Lung (tissue), 12 donors: Measurements from ENCODE around the gene BMP7. TPM values are rescaled to one million over a fixed set of nuclear protein-coding genes. Genes with fewer than 3 reads are reported as not detected.

ENCODE experiments used
- ATAC-seq: fragments of 200-7000 bp; cut with Tn5 transposase; one replicate; pipeline ENCODE4 v1.9.1; 2020; ENCODE audit warnings: moderate number of reproducible peaks; ENCODE audit not compliant: insufficient read depth, low FRiP score
- DNase-seq, 3 donors: peaks; one replicate each; pipeline ENCODE4 v3.0.0-alpha.2; 2013 to 2017
- H3K27ac ChIP-seq, 2 donors: one replicate each; pipeline ENCODE4 v1.5.1; 2013; ENCODE audit warnings: mild to moderate bottlenecking in 2 of 2, moderate library complexity in 2 of 2, control low read depth in 1 of 2, inconsistent platforms in 1 of 2, low read depth in 1 of 2, low read length in 1 of 2
- H3K27me3 ChIP-seq, 3 donors: one replicate each; pipeline ENCODE4 v1.5.1; 2013; ENCODE audit warnings: low read length in 2 of 3; ENCODE audit not compliant: control insufficient read depth in 3 of 3, insufficient read depth in 3 of 3
- H3K36me3 ChIP-seq, 4 donors: one replicate each; pipeline ENCODE4 v1.5.1; 2013; ENCODE audit warnings: low read length in 4 of 4, mild to moderate bottlenecking in 1 of 4, moderate library complexity in 1 of 4; ENCODE audit not compliant: control insufficient read depth in 4 of 4, insufficient read depth in 4 of 4
- H3K4me1 ChIP-seq, 5 donors: one replicate each; pipeline ENCODE4 v1.5.1; 2013; ENCODE audit warnings: low read length in 5 of 5, mild to moderate bottlenecking in 2 of 5, moderate library complexity in 1 of 5; ENCODE audit not compliant: control insufficient read depth in 5 of 5, insufficient read depth in 5 of 5
- H3K4me3 ChIP-seq: one replicate; pipeline ENCODE4 v1.5.1; 2013; ENCODE audit warnings: mild to moderate bottlenecking, control low read depth, moderate library complexity
- H3K9ac ChIP-seq, 2 donors: one replicate each; pipeline ENCODE4 v1.5.1; 2013; ENCODE audit warnings: low read length in 2 of 2, control low read depth in 1 of 2; ENCODE audit not compliant: insufficient read depth in 1 of 2
- H3K9me3 ChIP-seq, 4 donors: one replicate each; pipeline ENCODE4 v1.5.1; 2013; ENCODE audit warnings: low read length in 3 of 4, mild to moderate bottlenecking in 1 of 4, moderate library complexity in 1 of 4; ENCODE audit not compliant: control insufficient read depth in 4 of 4, insufficient read depth in 3 of 4
- WGBS, 2 donors: extraction: QIAGEN DNeasy Blood & Tissue Kit; methylation state at CpG; one replicate each; pipeline ENCODE4 v1.1.7; 2013; 5-methylcytosine and 5-hydroxymethylcytosine counted together
- polyA plus RNA-seq, 2 donors: library from polyadenylated mRNA; stranded (reverse); fragments of 200-250 nt; gene quantifications; one replicate each; pipeline ENCODE4 v1.2.1, GENCODE V29; 2013
- total RNA-seq, 2 donors: library from RNA; depleted of rRNA in 1 of 2; stranded (reverse); fragments of >200 nt in 1 of 2; gene quantifications; one replicate each; pipeline ENCODE4 v1.2.1, GENCODE V29; 2014 to 2021
- TF ChIP-seq, protein P1 (sequence below): IDR thresholded peaks from 2 replicates; pipeline ENCODE4 v1.5.1; 2012; ENCODE audit warnings: mild to moderate bottlenecking; ENCODE audit errors: control extremely low read depth, extremely low read depth
- donor health status: control.
- donor health status: control.
- donor health status: Bipolar disorder and iron deficiency.
- donor health status: healthy.
- donor health status: DM: yes; HTN: yes; CAD: no.

BMP7 gene
- total and polyA plus RNA-seq, 4 donors = 0.67 to 10.3 (median 1.4) TPM

DNA sequence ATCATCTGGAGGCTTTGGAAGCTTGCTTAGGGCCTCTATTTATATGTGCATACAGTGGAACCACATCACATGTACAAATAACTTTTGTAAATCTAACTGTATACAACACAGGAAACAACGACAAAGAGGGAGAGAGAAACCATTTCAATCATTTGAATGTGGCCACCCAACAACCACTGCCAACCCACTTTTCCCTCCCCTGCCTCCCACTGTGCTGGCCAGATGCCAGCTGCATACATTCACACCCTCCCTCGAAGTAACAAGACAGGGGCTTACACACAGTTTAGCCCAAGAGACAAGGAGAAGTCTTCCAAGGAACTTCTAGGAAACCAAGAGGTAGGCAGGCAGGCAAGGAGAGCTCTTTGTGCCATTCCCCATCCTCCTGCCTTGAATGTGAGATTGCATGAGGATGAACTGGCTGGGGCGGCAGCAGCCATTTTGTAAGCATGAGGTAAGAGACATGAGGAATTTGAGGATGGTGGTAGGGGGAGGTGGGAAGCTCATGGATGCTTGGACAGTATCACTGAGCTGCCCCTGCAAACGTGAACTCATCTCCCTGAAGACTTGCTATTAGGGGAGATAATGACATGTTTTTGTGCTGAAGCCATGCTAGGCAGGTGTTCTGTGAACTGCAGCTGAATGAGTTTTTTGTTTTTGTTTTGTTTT, 18.2 kb downstream of the BMP7 start:
- Histone ChIP-seq H3K4me1 (peaks cover 0 to 16% (median 0%) of the 10 kb centered on the region in 5 donors), H3K27me3 (no peaks in the 10 kb centered on the region), H3K4me3 (no peak overlapping the region), H3K9ac (no peak overlapping the region), H3K36me3 (no peaks in the 10 kb centered on the region), H3K27ac (no peak overlapping the region), H3K9me3 (peaks cover 0 to 8% (median 1%) of the 10 kb centered on the region in 4 donors)
- DNase-seq = no peak
- 66 to 73% methylated on average over 4 of the region's 4 CpGs for WGBS, 2 donors
- ATAC-seq = no peak
- TF ChIP-seq, protein P1, sequence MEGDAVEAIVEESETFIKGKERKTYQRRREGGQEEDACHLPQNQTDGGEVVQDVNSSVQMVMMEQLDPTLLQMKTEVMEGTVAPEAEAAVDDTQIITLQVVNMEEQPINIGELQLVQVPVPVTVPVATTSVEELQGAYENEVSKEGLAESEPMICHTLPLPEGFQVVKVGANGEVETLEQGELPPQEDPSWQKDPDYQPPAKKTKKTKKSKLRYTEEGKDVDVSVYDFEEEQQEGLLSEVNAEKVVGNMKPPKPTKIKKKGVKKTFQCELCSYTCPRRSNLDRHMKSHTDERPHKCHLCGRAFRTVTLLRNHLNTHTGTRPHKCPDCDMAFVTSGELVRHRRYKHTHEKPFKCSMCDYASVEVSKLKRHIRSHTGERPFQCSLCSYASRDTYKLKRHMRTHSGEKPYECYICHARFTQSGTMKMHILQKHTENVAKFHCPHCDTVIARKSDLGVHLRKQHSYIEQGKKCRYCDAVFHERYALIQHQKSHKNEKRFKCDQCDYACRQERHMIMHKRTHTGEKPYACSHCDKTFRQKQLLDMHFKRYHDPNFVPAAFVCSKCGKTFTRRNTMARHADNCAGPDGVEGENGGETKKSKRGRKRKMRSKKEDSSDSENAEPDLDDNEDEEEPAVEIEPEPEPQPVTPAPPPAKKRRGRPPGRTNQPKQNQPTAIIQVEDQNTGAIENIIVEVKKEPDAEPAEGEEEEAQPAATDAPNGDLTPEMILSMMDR = no peak

- ATAC-seq = no peak
- TF ChIP-seq, protein P1 = no peak
- peaks cover 0 to 11% (median 0%) of the 10 kb centered on the region in 5 donors for H3K4me1 ChIP-seq
Observed at GRCh38 chr20:57247292-57247965, 19.0 kb downstream of the BMP7 start.

DNA sequence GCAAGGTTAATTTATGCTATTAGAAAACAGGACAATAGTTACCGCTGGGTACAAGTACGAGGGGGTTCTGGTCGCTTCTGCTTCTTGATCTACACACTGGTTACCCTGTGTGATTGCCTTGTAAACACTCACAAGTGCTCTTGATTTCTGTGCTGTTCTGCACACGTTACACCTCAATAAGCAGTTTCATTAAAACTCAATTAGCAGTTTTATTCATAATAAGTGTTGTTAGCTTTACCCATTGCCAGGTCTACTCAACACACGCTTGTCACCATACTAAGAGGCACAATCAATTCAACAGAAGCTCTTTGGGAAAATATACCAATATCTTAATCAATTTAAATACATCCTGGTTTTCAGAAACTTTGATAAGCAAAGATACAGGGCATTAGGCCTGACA, 20.4 kb downstream of the BMP7 start:
- no peak overlapping the region for H3K4me3 ChIP-seq
- H3K36me3 ChIP-seq = no peaks in the 10 kb centered on the region
- peaks cover 0 to 22% (median 0%) of the 10 kb centered on the region in 5 donors for H3K4me1 ChIP-seq
- WGBS, 2 donors = 76 to 87% methylated on average over 5 of the region's 5 CpGs
- H3K27ac ChIP-seq = no peak overlapping the region
- ATAC-seq = no peak
- no peak for DNase-seq
- no peaks in the 10 kb centered on the region for H3K27me3 ChIP-seq
- no peak overlapping the region for H3K9ac ChIP-seq
- TF ChIP-seq, protein P1 = no peak
- H3K9me3 ChIP-seq = peaks cover 0 to 8% (median 1%) of the 10 kb centered on the region in 4 donors

More at GRCh38 chr20:57247292-57247965, 19.0 kb downstream of the BMP7 start:
- no peak overlapping the region for H3K9ac ChIP-seq
- no peak overlapping the region for H3K4me3 ChIP-seq
- peaks cover 0 to 8% (median 1%) of the 10 kb centered on the region in 4 donors for H3K9me3 ChIP-seq
- WGBS, 2 donors = 56 to 70% methylated on average over 8 of the region's 8 CpGs
- DNase-seq = no peak
- no peaks in the 10 kb centered on the region for H3K27me3 ChIP-seq
- no peak overlapping the region for H3K27ac ChIP-seq
- H3K36me3 ChIP-seq = no peaks in the 10 kb centered on the region
